ENCODE measurements around the gene ABCA5.

DNA sequence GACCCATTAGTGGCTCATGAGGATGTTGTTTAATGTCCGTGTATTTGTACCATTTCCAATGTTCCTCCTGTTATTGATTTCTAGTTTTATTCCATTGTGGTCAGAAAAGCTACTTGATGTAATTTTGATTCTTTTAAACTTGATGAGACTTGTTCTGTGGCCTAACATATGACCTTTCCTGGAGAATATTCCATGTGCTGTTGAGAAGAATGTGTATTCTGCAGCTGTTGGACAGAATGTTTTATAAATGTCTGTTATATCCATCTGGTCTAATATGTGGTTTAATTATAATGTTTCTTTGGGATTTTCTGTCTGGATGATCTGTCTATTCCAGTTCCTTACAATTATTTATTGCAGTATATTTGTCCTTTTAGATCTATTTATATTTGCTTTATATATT is 95.4 kb downstream of the ABCA5 start:
- TF ChIP-seq, protein P1, sequence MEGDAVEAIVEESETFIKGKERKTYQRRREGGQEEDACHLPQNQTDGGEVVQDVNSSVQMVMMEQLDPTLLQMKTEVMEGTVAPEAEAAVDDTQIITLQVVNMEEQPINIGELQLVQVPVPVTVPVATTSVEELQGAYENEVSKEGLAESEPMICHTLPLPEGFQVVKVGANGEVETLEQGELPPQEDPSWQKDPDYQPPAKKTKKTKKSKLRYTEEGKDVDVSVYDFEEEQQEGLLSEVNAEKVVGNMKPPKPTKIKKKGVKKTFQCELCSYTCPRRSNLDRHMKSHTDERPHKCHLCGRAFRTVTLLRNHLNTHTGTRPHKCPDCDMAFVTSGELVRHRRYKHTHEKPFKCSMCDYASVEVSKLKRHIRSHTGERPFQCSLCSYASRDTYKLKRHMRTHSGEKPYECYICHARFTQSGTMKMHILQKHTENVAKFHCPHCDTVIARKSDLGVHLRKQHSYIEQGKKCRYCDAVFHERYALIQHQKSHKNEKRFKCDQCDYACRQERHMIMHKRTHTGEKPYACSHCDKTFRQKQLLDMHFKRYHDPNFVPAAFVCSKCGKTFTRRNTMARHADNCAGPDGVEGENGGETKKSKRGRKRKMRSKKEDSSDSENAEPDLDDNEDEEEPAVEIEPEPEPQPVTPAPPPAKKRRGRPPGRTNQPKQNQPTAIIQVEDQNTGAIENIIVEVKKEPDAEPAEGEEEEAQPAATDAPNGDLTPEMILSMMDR (IDR thresholded peaks at IDR 0.05; ENCODE audit: low read length), result no peak
- TF ChIP-seq EZH2 (optimal IDR thresholded peaks at IDR 0.05; ENCODE audit: low read depth, low read length) (no peak), EZH2phosphoT487 (IDR thresholded peaks at IDR 0.05; ENCODE audit: low read length) (no peak)
